DMS153 (cell line): Measurements from ENCODE around the gene PFKFB1.
"Not testable (repeated sequence)": the region's sequence is repeated elsewhere in the genome, so short reads cannot be mapped to it uniquely, and the experiment has no call there.

Source experiments
- DNase-seq: peaks from one replicate; lab custom pipeline; 2025; lab: John Stamatoyannopoulos, UW

Gene PFKFB1

DNA sequence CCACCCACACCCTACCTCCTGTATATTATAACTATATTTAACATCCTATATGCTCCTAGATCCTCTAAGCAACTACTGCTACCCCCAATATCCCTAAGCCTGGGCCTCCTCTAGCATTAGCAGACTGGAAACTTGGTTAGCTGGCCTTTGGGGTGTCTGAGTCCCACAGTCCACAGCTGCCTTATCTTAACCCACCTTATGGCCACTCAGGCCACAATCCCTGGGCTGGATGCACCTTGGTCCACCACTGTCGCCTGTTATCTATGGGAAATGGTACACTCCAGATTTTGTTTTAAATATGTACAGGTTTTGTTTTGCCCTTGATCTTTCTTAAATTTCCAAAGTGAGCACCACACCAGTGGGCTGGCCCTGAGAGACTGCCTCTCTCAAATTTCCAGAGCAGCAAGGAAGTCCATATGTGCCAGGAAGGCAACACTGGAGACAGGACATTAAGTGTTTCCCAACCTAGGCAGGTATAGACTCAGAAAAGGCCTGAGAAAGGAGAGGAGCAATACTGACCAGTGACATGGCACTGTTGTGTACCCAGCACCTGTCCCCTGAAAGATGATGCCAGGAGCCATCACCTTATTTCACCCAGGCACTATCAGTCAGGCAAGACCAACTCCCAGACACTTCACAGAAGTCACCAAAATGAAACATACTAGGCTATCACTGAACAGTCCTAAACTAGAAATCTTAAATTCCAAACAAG lies 921 bp downstream of the PFKFB1 start:
- no peak for DNase-seq

DNA sequence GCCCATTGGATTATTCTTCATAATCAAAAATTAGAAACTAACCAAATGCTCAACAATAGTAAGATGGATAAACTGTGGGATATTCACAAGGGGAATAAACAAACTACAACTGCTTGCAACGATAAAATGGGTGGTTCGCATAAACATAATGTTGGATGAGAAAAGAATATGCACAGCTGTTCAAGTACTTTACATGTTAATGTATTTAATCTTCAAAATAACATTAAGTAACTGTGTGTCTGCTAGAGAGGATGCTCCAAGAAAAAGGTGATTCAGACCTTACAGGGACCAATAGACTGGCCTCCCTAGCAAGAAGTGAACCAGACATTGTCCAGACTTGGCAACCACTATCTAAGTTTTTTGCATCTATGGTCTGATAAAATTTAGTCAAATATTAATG lies 2.3 kb downstream of the PFKFB1 start:
- DNase-seq = no peak

DNA sequence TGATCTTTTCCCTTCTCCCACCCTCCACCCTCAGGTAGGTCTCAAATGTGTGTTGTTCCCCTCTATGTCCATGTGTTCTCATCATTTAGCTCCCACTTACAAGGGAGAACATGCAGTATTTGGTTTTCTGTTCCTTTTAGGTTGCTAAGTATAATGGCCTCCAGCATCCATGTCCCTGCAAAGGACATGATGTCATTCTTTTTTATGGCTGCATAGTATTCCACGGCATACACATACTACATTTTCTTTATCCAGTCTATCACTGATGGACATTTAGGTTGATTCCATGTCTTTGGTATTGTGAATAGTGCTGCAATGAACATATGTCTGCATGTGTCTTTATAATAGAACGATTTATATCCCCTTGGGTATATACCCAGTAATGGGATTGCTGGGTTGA lies 10.7 kb downstream of the PFKFB1 start:
- DNase-seq = not testable (repeated sequence)

DNA sequence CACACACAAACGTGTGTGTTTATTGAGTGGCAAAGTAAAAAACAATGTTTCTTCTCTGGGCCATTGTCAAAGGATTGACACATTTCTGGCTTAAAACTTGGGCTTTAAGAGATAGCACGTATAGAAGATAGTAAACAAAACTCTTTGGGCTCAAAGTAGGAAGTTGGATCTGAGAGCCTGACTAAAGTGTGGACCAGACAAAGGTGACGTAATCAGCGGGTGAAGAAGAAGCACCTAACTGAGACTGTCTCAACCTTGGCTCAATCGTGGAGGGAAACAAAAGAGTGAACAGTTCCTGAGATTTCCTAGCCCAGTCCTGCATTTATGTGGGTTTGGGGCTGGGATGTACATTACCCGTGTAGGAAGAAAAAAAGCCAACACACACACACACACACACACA lies 13.7 kb downstream of the PFKFB1 start:
- DNase-seq = no peak

DNA sequence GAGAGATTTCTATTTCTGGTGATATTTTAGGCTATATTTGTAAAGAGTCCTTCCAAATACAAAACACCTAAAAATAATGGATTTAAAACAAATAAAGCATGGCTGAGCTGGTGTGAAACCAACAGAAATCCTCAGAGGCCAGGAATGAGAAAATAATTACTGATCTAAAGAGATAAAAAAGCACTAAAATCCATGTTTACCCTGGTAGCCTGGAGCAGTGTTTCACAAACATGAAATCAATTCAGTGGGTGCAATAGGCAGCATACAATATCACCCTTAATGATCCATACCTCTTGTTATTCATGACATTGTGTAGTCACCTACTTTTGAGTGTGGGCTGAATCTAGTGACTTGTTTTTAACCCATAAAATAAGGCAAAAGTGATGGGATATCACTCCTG lies 14.6 kb downstream of the PFKFB1 start:
- no peak for DNase-seq

DNA sequence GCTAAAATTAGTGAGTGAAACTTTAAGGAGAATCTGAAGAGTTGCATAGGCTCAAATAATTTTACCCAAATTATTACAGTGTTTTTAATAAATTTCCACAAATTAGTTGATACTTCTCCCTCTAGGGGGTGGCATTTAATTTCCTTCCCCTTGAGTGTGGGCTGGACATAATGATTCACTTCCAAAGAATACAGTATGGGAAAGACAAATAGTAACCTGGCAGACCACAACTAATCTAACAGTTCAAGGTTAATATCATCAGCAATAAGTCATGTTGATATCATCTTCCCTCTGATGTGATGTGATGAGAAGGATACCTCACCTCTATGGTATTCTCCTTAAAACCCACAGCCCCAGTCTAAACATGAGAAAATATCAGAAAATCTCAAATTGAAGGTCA lies 15.5 kb downstream of the PFKFB1 start:
- no peak for DNase-seq

DNA sequence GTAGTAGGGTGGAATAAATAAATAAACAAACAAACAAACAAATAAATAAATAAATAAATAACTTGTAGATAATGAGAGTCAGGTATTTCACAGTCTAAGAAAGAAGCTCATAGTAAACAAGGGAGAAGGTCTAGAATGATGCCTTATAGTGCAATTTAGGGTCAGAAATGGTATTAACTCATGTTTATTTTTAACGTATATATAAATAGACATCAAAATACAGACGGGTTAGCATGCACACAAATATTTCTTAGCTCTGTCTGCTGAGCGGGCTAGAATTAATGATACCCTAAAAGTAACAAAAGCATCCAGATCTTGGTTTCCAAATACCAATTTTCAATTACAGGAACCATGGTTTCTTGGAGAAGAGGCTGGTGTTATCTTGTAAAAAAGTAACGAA lies 16.6 kb downstream of the PFKFB1 start:
- no peak for DNase-seq

DNA sequence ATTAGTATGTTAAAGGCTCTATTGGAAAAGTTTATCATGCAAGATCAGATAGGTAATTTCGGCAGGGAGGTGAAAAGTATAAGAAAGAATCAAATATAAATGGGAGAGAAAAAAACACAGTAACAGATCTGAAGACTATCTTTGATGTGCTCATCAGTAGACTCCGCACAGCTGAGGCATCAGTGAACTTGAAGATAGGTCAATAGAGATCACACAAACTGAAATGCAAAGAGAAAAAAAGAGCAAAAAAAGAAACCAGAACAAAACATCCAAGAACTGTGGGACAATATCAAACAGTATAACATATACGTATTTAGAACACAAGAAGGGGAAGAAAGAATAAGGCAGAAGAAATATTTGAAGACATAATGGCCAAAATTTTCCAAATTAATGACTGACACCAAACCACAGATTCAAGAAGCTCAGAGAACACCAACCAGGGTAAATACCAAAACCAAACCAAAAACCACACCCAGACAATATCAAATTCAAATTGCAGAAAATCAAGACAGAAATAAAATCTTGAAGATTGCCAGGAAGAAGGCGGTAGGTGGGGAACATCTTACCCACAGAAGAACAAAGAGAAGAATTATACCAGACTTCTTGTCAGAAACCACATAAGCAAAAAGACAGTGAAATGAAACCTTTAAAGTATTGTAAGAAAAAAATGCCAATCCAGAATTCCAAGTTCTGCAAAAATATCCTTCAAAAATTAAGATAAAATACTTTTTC lies 29.1 kb downstream of the PFKFB1 start:
- no peak for DNase-seq

DNA sequence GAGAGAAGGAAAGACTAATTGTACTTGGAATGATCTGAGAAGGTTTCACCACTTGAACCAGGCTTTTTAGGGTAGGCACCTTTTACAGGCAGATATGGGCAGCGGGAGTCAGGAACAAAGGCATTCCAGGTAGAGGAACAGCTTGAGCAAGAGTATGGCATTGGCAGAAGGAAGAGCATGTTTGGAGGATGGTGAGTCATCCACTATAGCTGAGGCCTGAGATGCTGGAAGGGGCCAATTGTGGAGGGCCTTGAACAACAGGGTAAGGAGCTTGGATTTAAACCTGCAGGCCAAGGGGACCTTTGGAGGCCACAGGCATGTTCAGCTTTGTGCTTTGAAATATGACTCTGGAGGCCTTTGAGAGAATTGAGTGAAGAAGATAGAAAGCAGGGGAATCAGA lies 32.2 kb downstream of the PFKFB1 start:
- DNase-seq = no peak

DNA sequence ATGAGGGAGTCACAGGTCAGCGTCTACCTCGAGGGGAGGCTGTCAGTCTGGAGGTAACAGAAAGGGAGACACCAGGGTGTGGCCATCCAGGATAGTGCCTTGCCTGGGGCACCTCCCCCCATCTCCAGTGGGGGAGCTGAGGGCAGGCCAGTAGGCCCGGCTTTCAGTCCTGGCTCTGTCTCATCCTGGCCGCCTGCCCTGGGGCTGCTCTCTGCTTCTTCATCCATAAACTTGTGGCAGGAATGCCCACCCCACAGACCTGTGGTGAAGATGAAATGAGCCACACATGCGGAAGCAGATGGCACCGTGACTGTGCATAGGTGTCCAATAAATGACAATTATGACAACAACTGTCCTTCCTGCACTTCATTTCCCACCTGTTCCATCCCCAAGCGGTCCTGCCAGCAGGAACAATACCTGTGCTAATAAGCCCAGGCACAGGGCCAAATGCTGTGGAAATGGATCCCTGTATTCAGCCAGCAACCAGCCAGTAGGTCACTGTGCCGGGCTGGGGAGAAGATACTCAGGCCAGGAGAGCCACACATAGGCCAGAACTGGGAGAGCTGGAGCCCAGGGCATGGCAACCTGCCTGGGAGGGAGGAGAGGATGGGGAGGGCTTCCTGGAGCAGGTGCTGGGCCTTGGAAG lies 43.1 kb downstream of the PFKFB1 start:
- DNase-seq = peak; percentile 85

DNA sequence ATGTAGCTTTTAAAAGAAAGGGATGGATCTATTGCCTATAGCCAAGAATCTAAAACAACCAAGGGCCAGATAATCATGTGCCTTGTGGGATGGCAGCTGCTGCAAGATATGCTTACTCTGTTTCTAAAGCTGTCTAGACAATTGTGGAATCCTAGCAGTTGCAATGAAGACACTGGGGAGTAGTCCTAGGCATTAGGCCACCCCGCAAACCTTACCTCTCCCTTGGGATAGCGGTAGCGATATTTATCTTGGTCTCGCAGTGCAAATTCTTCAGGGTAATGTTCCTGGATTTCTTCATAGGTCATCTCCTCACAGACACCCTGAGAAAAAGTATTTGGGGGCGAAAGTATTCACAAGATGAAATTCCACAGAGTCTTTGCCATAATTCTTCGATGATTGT lies 48.8 kb downstream of the PFKFB1 start:
- no peak for DNase-seq

DNA sequence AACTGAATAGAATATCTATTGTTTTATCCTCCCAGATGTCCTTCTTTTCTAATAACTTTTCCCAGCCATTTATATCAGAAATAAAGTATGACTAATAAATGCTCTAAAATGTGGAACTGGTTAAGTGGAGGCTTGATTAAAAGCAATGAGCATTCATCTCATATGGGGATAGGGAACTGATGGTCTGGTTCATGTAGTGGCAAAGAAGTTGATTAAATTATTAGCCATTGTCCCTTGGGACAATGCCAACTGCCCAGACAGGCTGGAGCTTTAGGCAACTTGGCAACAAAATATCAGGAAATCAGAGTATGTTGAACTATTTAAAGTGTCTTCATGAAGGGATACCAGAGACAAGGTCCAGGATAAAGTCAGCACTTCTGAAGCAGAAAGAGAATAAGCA lies 49.2 kb downstream of the PFKFB1 start:
- no peak for DNase-seq

DNA sequence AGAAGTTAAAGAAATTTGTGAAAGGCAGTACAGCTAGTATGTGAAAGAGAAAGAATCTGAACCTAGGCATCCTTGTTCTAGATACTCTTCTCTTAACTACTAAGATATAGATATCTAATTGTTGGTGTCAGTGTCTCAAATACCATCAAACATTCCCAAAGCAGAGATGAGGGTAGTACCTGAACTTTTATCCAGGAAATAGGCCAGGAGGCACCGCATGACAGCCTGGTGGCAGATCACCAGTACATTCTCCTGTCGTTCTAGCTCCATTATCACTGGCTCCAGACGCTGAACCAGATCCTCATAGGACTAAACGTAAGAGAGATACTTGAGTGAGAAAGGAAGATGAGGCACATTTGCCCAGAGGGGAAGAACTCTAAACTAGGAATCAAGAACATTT lies 56.6 kb downstream of the PFKFB1 start:
- DNase-seq = no peak

DNA sequence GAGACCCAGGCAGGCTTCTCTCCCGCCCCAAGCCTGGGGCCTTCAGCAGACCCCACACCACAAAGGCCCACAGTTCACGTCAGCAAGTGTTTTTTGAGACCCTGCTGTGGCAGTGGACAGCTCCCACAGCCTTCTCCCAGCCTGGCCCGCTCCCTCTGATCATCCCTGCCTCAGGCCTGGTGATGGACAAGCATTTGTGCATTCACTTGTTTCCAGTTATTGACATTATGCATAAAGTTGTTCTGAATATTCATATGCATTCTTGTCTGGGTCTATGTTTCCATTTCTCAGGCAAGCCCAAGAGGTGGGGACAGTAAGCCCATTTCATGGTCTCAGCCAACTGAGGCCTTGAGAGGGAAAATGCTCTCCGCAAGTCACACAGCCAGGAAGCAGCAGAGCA lies 58.7 kb downstream of the PFKFB1 start:
- no peak for DNase-seq

DNA sequence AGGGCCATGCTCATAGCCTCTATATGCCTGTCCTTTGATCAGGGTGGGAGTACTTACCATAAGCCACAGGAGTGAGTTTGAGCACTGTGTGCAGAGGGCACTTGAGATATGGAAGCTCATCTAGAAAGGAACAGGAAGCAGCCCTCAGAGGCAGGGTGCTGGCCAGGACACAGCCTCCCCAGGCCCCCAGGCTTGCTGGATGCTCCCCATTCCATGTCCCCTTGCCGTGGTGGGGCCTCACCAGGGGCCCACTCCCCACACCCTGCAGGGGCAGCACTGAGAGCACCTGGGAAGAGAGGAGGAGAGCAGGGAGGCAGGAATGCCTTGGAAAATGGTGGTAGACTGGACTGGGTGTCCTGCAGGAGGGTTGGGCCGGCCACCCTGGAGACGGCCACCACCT lies 59.1 kb downstream of the PFKFB1 start:
- DNase-seq = no peak

DNA sequence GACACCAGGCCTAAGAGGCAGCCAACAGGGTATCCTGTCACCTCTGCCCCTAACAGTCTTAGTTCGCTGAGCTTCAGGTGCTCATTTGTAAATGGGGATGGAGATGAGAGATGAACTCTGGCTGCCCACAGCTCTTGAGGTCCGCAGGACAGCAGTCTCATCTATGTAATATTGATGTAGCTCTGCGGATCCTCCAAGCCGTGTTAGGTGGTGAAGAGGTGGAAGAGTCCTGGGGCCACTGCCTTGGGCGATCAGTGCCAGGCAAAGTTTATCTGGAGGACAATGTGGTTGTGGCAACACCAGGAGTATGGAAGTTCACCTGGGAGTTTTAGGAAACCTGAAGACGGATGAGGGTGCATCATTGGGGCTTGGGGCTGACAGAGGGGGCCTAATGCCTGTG lies 59.9 kb downstream of the PFKFB1 start:
- DNase-seq = no peak

DNA sequence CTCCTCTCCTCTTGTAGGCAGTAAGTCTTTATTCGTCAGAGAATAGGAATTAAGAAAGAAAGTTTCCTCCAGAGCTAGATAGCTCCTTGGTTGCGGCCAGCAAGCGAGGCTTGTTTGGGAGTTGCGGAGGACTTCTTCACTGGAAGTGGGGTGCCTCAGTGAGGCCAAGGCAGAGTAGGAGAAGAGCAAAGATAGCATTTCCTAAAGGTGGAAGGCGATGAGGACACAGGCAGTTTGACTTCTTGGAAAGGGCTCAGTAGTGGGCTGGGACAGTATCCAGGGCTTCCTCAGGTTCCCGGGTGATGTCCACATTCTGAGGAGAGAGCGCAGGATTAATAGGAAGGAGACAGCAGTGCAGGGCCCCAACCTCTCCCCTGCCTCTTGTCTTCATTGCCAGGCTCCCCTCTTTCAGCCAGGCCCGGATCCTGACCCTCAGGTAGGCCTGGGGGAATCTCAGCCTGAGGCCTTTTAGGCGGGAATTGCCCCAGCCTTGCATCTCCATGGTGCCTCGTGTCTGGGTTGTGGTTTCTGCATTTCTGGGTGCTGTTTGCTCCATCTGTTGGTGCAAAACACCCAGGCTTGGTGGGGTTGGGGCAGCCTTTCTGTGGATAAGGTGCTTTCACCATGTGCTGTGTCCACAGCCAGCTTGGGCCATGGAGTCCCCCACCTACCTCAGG lies 60.7 kb downstream of the PFKFB1 start:
- DNase-seq = no peak

DNA sequence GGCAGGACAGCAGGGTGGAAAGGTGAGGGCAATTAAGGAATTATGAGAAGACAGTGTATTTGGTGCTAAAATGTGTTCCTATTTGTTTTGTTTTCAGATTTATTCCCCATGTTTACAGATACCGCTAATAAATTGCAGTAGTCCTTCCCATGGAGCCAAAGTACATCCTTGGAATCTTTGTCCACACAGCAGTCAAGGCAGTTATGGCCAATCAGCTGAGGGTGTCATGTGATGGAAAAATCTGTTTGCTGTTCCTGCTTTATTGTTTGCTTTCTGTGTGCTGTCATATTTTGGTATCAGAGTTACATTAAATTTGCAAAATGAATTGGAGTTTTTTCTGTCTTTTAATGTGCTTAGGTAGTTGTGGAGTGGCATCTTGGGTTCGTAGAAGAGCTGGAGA lies 62.9 kb downstream of the PFKFB1 start:
- DNase-seq = no peak

DNA sequence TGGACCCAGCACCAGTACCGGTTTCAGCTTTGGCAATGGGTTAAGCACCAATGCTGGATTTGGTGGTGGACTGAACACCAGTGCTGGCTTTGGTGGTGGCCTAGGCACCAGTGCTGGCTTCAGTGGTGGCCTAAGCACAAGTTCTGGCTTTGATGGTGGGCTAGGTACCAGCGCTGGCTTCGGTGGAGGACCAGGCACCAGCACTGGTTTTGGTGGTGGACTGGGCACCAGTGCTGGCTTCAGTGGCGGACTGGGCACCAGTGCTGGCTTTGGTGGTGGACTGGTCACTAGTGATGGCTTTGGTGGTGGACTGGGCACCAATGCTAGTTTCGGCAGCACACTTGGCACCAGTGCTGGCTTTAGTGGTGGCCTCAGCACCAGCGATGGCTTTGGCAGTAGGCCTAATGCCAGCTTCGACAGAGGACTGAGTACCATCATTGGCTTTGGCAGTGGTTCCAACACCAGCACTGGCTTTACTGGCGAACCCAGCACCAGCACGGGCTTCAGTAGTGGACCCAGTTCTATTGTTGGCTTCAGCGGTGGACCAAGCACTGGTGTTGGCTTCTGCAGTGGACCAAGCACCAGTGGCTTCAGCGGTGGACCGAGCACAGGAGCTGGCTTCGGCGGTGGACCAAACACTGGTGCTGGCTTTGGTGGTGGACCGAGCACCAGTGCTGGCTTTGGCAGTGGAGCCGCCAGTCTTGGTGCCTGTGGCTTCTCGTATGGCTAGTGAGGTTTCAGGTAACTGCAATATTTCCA lies 63.5 kb downstream of the PFKFB1 start:
- DNase-seq = no peak

DNA sequence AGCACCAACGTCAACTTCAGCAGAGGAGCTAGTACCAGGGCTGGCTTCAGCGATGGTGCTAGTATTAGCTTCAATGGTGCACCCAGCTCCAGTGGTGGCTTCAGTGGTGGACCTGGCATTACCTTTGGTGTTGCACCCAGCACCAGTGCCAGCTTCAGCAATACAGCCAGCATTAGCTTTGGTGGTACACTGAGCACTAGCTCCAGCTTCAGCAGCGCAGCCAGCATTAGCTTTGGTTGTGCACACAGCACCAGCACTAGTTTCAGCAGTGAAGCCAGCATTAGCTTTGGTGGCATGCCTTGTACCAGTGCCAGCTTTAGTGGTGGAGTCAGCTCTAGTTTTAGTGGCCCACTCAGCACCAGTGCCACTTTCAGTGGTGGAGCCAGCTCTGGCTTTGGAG lies 65.1 kb downstream of the PFKFB1 start:
- no peak for DNase-seq

DNA sequence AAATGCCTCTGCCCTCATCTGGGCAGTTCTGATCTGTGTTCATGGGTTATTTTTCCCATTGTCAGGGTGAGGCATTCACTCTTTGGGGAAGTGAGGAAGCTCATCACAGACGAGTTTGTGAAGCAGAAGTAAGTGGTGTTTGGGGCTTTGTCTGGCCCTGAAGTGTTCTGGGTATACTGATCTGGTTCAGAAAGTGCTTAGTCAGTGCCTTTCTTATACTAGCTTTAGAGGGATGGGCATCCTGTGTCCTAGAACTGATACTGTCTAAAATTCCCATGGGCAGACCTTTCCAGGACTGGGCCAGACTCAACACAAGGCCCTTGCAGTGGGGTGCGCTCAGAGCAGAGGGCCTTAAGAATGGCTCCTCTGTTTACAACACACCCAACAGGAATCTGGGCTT lies 67.0 kb downstream of the PFKFB1 start:
- DNase-seq = no peak

DNA sequence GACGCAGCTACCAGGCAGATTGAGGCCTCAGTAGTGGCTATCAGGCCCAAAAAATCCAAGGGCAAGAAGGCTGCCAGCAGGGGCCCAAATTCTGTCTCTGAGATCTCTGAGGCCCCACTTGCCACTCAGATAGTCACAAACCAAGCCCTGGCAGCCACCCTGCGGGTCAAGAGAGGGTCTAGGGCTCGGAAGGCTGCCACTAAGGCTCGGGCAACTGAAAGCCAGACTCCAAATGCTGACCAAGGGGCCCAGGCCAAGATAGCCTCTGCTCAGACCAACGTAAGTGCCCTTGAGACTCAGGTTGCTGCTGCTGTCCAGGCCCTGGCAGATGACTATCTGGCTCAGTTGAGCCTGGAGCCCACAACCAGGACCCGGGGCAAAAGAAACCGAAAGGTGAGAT lies 70.6 kb downstream of the PFKFB1 start:
- DNase-seq = no peak
